Fibroblast of pulmonary artery (primary cell): Measurements from ENCODE around the gene NTNG2.
A peak's percentile ranks its signal among the peaks of the same experiment; 100 is the strongest.

Source experiments
- DNase-seq: peaks from one replicate; pipeline ENCODE4 v3.0.0-alpha.2; 2010; ENCODE audit warnings: low read depth
- H3K4me3 ChIP-seq: replicated peaks from 2 replicates; pipeline ENCODE4 v1.5.1; 2011; ENCODE audit warnings: low read depth, mild to moderate bottlenecking, control low read depth, low read length, moderate library complexity
- TF ChIP-seq, protein P1 (sequence below): IDR thresholded peaks from 2 replicates; pipeline ENCODE4 v1.5.1; 2011; ENCODE audit warnings: mild to moderate bottlenecking, control low read depth, low read length, inconsistent platforms; ENCODE audit errors: missing control alignments

The NTNG2 gene

DNA sequence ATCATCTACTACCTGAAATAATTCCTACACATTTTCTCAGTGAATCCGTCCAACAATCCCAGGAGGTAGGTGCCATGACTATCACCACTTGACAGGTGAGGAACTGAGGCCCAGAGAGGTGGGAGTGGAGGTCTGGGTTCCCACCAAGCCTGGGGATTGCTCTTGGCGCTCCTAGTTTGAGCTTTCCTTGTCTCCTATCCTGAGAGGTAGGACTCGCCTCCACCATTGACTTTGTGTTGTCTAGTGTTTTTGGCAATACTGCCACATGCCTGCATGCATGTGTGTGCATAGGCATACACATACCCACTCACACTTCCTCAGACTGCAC, 6.3 kb upstream of the NTNG2 start:
- no peak overlapping the region for H3K4me3 ChIP-seq
- TF ChIP-seq, protein P1, sequence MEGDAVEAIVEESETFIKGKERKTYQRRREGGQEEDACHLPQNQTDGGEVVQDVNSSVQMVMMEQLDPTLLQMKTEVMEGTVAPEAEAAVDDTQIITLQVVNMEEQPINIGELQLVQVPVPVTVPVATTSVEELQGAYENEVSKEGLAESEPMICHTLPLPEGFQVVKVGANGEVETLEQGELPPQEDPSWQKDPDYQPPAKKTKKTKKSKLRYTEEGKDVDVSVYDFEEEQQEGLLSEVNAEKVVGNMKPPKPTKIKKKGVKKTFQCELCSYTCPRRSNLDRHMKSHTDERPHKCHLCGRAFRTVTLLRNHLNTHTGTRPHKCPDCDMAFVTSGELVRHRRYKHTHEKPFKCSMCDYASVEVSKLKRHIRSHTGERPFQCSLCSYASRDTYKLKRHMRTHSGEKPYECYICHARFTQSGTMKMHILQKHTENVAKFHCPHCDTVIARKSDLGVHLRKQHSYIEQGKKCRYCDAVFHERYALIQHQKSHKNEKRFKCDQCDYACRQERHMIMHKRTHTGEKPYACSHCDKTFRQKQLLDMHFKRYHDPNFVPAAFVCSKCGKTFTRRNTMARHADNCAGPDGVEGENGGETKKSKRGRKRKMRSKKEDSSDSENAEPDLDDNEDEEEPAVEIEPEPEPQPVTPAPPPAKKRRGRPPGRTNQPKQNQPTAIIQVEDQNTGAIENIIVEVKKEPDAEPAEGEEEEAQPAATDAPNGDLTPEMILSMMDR = no peak
- no peak for DNase-seq

DNA sequence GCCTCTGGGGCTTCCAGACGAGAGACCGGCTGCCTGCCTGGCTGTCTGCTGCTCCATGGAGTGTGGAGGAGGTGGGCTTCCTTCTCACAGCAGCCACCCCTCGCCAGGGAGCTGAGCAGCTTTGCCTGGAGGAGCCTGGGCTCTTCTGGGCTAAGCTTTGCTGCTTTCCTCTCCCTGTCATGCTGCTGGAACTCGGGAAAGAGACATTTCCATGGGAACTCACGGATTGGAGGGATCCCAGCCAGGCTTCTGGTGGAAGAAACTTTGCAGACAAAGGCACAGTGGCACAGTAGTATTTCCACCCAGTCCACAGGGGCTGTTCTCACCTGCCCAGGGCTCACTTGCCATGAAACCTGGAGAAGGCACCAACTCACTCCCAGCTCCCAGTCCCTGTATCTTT, 5.6 kb upstream of the NTNG2 start:
- no peak overlapping the region for H3K4me3 ChIP-seq
- TF ChIP-seq, protein P1 = no peak
- DNase-seq = no peak

DNA sequence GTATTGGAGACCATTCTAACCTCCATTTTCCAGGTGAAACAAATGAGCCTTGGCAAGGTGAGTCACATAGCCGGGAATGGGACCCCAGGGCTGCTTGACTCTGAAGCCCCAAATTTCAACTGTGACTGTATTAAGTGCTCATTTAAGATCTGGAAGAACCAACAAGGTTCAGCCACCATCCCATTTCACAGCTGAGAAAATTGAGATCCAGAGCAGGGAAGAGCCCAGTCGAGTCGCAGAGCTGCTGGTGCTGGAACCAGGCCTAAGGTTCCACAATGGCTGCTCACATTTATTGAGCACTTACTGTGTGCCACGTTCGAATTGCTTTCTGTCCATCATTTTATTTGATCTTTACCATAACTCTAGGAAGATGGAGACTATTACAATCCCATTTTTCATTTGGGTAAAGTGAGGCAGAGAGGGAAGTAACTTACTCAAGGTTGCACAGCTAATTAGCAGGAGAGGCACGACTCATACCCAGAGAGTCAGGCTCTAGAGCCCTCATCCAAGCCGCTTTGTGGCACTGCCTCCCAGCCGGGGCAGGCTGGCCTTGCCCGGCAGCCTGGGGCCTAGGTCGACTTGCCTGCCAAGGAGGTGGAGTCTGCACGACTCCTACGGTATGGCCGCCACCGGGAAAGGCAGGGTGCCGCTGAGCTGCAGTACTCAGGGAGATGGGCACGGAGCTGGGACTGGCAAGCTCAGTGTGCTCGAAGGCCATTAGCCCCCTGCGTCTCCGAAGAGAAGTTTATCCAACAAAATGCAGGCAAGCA, 4.3 kb upstream of the NTNG2 start:
- TF ChIP-seq, protein P1 = no peak
- no peak for DNase-seq
- no peak overlapping the region for H3K4me3 ChIP-seq

DNA sequence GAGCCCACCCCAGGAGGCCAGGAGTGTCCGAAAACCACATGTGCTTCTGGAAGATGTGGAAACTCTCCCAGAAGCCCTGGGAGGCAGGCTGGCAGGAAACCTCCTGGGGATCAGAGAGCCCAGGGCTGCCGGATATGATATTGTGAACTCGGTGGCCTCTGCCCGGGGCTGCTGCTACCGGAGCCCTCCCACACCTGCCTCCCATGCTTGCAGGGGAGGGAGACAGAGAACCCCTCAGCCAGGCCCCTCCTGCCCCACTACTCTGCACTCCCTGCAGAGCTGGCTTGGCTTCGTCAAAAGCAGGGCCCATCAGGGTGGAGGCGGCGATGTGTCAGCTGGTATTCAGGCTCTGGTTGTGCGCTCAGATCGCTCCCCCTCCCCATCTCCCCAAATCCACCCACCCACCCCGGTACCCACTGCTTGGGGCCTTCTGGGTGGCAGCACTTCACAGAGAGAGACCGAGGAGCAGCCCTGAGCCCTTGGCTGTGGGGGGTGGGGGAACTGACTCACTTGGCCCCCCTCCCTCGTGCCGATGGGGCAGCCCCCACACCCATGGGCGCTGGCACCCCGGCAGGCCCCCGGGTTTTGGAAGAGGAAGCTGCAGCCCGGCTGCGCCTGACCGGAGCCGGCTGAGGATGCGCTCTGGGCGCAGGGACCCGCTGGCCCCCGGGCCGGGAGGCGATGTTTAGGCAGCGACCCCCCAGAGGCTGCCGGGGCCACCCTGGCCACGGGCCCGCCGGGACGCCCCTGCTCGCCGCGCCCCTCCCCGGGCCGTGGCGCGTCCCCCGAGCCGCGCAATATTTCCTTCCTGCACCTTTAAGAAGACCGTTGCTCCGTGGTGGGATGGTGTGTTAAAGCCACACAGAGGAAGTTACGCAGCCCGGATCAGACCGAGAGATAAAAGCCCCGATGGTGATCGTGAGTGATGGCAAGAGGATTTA, 786 bp upstream of the NTNG2 start:
- peak; percentile 76 for DNase-seq
- peak overlapping the region; percentile 64 for H3K4me3 ChIP-seq
- TF ChIP-seq, protein P1 = no peak

DNA sequence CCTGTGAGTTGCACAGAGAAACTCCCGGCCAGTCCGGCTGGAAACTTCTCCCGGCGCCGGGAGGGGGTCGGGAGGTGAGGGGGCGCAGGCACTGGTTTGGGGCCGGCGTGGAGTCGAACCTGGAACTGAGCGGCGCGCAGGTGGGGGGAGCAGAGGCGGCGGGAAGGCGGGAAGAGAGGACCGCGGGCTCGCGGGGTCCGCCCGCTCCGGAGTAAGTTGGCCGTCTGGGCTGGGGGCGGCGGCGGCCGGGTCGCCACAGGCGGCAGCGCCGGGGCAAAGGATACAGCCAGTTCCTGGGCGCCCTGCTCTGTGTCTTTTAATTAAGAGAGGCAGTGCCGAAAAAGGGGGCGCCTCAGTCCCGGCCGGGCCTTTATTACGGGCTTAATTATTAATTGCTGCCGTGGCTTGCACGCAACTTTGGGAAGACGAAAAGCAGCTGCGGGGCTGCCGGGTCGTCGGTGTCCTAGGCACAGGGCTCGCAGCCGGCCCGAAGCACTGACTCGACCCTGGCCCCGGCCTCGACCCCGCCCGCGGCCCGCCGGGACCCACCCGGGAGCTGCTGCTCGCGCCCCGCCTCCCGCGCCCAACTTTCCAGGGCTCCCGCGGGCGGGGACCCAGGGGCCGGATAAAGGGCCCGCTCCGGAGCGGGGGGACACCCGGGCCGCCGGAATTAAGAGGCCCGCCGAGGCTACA, 1.1 kb downstream of the NTNG2 start:
- H3K4me3 ChIP-seq = peak overlapping the region; percentile 64
- DNase-seq = no peak
- TF ChIP-seq, protein P1 = no peak

DNA sequence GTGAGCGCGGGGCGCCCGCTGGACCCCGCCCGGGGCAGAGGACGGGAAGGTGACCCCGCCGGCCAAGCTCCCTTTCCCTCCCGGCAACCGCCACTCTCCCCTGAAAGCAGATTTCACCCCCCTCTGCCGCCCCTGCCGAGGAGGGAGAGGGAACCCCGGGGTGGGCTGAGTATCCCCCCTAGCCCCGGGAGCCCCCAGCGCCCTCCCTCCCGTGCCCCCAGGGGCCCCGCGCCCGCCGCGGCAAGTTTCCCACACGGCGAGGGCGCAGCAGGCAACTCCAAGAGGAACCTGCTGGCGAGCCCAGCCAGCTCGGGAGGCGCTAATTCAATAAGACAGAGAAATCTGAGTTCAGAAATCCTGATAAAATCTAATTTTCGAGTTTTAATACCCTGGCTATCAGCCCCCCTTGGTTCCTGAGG, 1.6 kb downstream of the NTNG2 start:
- no peak overlapping the region for H3K4me3 ChIP-seq
- no peak for DNase-seq
- TF ChIP-seq, protein P1 = no peak
